T follicular helper cell (primary cell): Measurements from ENCODE around the gene POC1A.

Source experiments
- DNase-seq: peaks from one replicate; pipeline ENCODE4 v3.0.0-alpha.2; 2020; ENCODE audit warnings: low read depth

POC1A gene

DNA sequence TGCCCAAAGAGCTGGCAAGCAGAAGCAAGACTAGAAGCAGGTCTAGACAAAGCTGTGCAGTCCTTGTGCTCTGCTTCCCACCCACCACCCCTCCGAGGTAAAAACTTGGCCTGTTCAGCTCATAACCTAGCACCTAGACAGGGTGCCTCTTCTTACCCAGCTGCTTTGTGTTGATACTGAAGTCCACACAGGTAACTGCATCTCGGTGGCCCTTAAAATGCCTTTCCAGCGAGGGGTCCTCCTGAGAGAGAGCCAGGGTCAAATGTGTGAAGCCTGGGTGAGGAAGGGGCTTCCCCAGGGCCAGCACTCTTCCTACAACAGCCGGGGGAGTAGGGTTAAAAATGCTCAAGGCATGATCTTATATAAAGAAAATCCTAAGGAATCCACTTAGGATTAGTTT is 3.4 kb downstream of the POC1A start:
- no peak for DNase-seq

DNA sequence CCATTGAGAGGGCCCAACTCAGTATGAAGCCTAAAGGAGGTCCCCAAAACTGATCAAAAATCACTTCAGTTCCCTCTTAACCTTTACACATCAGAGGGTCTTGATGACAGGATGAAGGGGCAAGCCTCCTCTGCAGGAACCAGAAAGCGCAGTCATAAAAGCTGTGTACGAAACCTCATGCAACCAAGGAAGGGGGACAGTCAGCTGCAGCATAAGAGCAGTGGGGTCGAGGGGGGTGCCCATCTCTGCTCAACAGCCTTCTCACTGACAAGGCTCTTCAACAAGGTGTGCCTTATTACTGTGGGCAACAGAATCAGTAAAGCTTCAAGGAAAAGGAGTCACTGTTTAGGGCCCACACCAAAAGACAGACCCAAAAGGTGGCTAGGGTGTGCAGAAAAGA is 3.9 kb downstream of the POC1A start:
- no peak for DNase-seq

DNA sequence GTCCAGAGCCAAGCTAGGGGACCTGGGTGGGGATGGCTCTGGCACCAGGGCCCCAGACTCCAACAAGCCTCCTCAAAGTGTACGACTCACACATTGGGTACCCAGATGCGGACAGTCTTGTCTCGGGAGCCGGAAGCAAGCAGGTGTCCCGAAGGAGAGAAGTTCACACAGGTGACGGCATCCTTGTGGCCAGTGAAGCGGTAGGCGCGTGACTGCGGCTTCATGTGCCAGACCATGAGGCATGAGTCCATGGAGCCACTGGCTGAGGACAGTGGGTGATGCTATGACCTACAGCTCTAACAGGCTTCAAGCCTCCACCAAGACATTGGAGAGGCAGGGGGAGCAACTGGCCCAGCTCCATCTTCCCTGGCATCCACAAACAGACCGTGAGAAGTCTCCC is 4.5 kb downstream of the POC1A start:
- no peak for DNase-seq

DNA sequence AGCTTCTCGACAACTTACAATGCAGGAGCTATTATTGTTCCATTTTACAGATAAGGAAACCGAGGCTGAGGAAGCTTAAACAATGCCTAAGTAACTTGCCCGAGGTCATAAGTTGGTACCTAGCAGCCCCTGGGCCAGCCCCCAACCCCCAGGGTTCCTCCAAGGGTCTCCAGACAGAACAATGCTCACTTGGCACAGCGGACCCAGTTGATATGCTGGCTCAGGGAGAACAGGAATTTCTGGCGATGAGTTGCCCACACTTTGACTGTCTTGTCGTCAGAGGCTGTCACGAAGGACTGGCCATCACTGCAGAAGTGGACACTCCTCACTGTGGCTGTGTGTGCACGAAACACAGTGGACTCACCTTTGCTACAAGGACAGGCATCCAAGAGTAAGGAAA is 5.2 kb downstream of the POC1A start:
- no peak for DNase-seq

DNA sequence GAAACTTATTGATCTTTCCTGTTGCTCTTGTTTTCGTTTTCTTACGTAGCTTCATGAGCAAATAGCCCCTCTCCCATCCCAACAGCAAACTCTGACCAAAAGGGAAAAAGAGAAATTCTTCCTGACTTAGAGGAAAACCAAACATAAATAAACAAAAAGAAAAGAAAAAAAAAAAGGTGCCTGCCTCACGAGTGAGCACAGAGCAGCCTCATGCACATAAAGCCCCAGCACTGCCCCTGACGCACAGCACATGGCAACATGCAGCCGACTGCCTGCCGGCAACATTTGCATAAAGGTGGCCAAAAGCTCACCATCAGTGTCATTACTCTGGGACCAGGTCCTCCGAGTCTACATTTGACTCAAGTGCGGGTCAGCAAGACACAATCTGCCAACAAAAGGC is 6.4 kb downstream of the POC1A start:
- DNase-seq, result no peak

DNA sequence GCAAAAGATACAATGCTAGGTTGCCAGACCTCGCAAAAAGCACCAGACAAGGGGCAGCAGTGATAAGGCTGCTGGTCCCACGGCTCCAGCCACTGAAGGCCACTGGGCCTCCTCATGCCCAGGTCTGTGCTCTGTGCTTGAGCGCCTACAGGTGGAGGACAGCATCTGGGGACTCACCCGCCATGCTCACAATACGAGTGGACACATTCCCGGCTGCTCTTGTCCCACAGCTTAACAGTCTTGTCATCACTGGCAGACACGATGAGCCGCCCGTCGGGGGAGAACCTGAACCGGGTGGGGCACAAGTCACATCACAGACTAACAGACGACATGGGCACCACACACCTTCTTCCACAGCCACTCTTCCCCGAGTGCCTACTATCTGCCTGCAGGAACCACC is 7.4 kb downstream of the POC1A start:
- DNase-seq, result no peak

DNA sequence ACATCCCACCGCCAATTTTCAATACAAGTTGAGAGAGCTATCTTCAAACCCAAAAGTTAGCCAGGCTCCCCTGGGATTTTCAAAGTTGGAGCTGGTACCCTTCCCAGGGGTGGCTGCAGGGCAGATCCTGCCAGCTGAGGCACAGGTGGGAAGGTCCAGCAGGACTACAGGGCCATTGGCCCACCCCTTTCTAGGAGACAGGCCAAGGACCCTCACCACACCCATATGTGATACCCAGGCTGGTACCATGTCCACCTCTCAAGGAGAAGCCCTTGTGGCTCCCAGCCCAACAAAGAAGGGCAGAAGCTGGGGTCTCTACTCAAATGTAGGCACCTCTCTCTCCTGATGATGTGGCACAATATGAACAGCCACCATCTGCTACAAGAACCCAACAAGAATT is 8.0 kb downstream of the POC1A start:
- DNase-seq, result no peak

DNA sequence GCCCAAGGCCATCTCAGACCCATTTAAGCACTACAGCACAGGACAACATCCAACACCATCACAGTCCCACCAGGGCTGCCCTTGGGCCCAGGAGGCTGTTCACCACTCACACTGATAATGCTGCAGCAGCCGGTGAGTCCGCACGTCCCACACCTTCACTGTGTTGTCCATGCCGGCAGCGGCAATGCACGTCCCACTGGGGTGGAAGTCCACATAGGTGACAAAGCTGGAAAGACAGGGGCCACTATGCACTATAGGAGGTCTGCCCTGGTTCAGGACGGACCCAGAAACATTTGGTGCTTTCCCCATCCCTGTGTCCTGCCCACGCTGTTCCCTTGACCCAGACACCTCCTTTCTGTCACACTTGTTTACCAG is 8.5 kb downstream of the POC1A start:
- DNase-seq, result no peak

DNA sequence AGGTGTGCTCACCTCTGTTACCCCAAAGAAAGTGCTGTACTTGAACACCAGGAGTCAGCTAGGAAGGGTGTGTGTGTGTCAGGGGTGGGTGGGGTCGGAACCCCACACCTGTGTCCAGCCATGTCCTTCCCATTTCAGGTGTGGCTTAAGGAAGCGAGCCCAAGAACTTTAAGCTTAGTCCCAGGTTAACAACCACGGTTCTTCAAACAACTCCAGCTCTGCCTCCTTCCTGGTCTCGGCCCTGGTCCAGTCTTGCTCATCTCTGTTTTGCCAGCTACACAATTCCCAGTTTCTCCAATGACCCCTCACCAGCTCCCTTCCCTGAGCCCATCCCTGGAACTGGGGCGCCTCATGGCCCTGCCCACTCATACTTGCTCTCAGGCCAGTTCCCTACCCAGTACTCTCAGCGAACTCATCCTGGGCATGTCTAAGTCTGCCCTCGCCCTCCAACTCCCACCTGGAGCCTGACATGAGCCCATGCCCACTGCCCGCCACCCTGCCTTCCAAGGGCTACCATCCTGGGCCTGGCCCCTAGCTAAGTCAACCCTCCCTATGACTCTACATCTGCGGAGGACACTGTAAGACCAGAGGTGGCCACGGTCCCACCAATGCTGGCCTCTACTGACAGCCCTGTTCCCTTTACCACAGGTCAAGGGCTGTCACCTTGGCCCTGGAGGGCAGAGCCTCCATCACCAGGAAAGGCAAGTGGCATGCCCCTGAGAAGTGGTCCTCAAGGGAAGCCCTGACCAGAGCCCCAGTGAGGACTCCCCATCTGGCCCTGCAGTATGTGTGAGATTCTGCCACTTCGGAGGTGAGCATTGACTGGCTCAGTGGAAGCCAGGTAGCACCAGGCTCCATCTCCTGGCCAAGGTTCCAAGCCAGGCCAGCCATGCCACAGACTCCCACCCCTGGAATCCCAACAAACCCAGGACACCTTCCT is 9.2 kb downstream of the POC1A start:
- no peak for DNase-seq

DNA sequence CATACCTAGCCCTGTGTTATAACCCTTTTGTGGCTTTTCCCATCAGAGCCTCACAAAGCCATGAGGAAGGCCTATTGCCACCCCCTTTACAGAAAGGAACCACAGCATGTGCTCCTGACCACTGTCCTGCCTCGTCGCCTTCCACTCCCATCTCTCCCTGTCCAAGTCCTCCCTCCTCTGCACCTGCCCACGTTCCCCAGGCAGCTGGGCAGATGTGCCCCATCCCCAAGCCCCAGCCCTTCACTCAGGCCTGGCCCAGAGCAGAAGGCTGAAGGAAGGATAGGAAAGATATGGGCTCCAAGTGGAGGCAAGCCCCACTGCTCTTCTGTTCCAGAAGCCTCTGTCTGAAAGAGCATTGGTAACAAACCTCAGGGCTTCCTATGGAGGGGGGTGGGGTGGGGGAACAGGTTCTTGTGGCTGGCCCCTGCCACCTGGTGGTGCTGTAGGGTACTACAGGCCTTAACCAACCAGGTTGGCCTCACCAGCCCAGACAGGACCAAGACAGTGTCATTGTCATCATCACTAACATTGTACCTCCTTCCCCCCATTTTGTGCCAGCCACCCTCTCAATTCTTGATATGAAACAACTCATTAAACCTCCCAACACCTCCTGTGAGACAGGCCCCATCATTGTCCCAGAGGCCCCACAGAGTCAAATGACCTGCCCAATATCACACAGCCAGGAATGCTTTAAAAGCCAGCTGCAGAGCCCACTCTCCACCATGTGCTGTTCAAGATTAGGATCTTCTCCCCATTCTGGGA is 10.0 kb downstream of the POC1A start:
- peak; percentile 83 for DNase-seq

DNA sequence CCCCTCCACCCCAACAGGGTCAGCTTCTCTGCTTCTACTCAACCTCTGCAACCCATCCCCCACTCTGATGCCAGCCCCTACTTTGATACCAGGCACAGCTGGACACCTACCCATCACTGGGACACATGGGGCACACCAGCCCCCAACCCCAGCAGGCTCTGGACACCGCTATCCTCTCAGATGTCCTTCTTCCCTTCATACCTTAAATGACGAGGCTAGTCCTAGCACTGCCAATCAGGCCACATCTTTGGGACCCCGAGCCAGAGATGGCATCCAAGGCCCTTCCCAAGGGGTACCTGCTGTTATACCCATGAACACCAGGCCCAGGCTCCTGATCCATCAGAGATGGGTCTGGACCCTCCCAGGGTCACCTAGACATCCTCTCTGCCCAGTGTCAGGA is 10.6 kb downstream of the POC1A start:
- DNase-seq, result no peak

DNA sequence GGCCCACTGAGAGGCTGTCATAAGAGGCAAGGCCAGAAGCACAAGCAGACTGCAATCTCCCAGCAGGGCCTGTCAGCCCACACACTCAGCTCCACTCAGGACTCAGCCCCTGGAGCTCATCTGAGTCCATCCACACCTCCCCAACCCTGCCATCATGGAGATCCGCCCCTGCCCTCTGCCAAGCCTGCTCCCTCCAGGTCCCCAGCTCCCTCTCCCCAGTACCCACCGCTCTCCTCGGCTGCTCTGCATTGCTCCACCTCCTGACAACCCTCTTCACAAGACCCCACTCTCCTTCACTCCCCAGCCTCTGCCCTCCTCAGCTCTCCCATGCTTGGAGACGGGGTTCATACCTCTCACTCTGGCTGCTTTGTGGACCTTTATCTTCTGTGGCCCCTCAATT is 11.1 kb downstream of the POC1A start:
- DNase-seq, result no peak

DNA sequence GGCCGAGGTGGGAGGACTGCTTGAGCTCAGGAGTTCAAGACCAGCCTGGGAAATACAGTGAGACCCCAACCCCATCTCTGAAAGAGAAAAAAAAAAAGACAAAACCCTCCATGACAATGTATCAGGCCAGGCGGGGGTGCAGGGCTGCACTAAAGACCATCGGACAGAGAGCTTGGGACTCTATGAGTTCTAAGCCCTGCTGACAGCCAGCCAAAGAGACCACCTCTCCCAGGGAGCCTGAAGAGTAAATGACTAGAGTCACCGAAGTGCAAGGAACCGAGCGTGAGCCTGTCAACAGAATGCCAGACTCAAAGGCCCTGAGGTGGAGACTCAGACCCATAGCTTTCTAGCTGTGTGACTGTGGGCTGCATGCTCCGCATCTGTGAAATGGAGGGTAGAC is 12.5 kb downstream of the POC1A start:
- DNase-seq, result no peak

DNA sequence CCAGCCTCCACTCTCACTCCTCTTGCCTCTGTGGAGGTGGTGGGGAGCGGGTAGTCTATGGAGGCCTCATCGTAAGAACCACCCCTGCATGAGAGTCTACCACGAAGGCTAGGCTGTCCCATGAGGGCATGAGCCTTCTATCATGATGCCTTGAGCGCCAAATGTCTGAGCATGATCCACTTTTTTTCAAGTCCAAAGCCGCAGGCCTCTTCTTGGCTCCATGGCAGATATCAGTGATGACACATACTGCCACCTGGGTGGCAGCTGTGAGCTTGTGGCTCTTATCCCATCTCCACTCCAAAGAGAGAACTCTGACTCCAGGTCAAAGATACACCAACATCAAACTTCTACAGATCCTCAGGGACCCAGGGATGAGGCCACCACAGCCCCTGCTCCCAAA is 13.5 kb downstream of the POC1A start:
- DNase-seq, result no peak

DNA sequence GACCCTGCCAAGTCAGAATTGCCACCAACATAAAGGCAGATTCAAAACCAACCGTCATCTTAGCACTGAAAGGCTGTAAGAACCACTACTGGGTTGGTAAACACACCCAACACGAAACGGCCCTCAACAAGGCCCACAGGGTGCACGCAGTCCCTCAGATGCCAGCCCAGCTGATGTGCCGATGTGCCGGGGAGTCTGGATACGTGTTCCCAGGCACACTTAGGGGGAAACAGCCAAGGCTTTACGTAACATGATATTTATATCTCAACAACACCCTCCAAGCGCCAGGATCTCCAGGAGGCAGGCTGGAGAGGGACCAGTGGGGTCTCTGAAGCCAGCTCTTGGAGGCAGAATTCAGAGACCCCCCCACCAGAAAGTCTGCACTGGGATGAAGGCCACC is 14.2 kb downstream of the POC1A start:
- DNase-seq, result no peak

DNA sequence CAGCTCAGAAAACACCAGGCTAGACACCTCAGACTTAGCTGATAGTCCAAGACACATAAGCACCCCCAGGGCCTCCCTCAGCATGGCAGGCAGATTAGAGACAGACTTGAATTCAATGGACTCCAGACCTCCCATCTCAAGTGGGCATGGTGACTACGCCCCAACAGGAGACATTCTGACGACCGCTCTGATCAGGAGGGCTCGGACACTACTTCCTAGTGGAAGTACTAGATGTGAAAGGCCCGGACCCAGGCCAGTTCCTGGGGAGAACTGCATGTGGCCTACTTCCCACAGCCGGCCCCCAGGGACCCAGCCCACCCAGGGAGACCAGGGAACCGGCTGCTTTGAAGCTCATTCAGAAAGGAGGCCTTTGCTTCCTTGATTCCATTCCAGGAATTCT is 16.9 kb downstream of the POC1A start:
- DNase-seq, result no peak

DNA sequence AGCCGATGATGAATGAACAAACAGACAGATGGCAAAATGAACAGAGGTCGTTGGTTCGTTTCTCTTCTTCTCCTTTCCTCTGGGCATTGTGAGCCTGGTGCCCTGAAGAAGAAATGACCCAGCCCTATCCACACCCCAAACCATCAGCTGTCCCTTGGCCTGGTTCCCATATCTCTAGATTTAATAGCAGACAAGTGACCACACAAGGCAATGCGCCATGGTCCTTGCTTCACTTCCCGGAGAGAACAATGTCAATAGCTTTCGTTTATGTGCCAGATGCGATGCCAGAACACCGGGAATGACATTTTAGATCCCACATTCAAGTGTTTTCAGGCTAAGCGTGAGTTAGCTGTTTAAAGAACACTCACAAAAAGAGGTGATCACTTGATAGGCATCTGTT is 17.7 kb downstream of the POC1A start:
- DNase-seq, result no peak

DNA sequence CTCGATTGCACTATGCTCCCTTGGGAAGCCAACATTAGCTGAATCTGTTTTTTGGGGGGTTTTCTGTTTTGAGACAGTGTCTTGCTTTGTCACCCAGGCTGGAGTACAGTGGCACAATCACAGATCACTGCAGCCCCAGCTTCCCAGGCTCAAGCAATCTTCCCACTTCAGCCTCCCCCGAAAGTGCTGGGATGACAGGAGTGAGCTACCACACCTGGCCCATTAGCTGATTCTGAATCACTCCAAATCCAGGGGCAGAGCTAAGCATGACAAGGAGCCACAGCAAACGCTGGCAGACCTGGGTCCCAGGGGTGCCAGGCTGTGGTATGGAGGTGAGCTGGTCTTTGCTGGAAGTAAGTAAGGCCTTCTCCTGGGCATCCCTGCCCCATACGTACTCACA is 18.9 kb downstream of the POC1A start:
- DNase-seq, result no peak

DNA sequence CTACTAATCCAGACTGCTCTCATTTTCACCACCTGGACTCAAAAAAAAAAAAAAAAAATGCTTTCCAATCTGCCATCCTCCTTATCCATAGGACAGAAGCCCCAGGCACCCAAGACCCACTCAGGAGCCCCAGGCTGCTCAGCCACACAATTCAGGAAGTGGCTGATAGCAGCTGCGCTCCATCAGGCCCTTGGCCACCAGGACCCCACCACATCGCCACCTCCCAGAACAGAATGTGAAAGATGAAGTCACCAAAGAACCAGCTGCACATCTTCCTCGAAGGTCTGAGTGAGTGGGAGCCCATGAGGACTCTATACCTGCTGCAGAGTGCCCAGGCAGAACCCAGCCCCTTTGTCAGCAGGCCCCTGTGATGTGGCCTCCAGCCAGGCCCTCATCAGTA is 19.5 kb downstream of the POC1A start:
- DNase-seq, result no peak

DNA sequence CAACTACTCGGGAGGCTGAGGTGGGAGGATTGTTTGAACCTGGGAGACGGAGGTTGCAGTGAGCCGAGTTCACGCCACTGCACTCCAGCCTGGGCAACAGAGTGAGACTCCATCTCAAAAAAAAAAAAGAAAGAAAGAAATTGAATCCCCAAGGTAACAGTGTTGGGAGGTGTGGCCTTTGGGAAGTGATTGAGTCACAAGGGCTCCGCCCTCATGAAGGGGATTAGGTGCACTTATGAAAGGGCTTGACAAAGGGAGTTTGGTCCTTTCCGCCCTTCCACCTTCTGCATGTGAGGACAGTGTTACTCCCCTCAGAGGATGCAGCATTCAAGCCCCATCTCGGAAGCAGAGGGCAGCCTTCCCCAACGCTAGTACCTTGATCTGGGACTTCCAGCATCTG is 21.3 kb downstream of the POC1A start:
- DNase-seq, result no peak

DNA sequence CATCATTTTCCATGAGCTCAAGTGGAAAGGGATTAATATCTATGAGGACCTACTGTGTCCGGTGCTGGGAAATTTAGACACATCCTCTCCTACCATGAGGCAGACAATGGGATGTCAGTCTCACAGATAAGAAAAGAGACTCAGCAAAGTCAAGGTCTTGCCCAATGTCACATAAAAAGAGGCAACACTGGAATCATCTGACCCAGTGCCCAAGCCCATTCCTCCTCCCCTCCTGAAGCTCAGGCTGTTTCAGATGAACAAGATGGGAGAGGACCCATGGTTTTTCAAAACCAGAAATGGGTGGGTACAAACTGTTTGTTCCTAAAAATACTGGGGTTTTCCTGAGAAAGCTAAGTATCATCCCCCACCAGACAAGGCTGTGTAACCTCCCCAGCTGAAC is 22.2 kb downstream of the POC1A start:
- DNase-seq, result no peak

DNA sequence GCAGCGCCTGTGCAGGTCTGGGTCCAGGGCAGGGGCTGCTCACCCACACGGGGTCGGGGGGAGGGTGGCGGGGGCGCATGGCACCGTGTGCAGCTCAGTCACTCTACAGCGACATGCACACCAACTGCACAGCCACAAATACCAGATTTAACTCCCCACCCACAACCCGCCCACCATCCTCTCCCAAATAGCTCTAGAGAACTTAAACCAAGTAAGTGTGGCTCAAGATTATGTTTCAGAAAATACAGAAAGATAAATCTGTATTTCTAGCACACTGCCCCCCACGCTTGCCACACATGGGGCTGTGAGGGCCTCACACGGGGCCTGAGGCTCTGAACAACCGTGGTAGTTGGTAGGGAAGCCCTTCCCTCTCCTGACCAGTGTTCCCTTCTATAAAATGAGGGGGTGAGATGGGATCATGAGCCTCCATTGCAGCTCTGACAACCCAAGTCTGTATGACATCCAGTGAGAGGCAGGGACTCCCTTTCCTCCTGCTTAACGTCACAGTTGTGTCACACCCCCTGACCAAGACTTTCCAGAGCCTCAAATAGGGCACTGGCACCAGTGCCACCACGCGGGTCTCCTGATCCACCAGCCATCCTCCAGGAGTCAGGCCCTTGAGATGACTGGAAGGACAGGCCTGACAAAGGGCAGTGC is 23.1 kb downstream of the POC1A start:
- no peak for DNase-seq

DNA sequence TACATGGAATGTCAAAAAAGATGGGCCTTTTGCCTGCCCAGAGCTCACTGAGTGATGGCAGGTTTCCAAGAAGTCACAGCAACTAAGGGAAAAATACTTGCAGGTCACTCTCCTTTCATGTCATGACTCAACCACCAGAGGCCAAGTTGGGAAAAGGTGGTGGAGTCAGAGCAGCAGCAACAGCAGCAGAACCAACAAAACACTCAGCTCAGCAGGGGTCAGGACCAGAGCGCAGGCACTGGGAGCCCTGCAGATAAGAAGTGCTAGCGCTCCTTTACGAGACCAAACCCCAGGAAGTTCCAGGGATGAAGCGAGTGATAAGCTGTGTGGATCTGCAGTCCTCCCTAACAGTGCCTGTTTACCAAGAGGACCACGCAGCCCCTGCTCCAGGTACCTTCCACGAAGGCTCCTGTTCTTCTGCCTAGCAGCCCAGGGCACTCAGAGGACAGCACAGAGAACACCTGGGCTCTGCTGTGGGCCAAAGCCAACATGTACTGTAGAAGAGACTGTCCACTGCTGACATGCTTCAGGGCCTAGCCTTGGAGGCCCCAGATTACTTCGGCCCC is 26.0 kb downstream of the POC1A start:
- no peak for DNase-seq
